HG03025 (cell line): ENCODE data around the gene MRPS7.
A peak's percentile ranks its signal among the peaks of the same experiment; 100 is the strongest.

Experiments used
- ATAC-seq: cut with Tn5 transposase; IDR thresholded peaks from one replicate; pipeline ENCODE4 v1.9.1; 2021; ENCODE audit warnings: mild to moderate bottlenecking, moderate library complexity; ENCODE audit not compliant: unreplicated experiment, low FRiP score

The MRPS7 gene

DNA sequence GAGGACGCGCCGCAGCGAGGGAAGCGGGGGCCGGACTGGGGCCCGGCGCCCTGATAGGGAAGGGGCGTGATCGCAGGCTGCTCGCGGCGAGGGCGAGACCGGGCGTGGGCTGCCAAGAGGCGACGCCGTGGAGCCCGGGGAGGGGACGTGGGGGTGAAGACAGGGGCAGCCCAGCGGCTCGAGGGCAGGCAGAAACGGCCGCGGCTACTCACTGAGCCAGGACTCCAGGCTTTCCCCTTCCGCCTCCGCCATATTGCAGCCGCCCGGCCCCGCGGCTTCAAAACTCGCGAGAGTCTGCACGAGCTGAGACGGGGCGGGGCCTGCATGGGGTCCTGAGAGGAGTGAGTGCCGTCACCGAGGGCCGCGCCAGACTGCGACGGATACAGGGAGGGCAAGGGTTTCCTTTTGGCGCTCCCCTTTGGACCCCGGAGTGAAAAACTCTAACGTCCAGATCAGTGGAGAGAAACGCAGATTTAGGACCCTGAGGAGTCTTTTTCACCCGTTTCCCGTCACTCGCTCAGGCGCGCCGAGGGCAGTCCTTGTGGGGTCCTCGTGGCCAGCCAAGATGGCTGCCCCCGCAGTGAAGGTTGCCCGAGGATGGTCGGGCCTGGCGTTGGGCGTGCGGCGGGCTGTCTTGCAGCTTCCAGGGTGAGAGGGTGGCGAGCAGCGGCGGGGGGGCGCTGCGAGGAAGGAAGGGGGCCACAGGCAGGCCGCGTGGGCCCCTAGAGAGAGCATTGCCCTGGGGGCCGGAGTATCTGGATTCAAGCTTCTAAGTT is at the start of gene MRPS7, which contains the start of gene GGA3:
Gene MRPS7, plus strand, starts transcription at position 544 of the 776 bp plus-strand sequence. Its CDS starts 22 bp downstream, at position 566.
Gene GGA3, minus strand, starts transcription at position 271 of the 776 bp plus-strand sequence. Its CDS starts 19 bp downstream, at position 252.
- ATAC-seq, result peak; percentile 86

DNA sequence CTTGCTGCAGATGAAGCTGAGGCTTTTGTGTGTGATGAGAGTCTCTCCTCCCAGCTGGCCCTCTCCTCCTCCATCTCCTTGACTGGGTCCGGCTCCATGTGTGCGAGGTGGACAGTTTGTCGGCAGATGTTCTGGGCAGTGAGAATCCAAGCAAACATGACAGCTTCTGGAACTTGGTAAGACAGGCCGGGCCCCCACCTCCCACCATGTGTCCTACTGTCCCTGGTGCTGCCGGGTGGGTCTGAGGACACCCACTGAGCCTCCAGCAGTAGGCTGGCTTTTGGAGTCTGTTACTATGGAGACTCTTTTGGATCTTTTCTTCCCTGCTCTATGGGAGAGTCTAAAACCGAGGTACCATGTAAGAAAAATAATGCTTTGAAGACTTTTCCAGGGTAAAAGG is 43.5 kb upstream of the MRPS7 start:
- ATAC-seq, result no peak

DNA sequence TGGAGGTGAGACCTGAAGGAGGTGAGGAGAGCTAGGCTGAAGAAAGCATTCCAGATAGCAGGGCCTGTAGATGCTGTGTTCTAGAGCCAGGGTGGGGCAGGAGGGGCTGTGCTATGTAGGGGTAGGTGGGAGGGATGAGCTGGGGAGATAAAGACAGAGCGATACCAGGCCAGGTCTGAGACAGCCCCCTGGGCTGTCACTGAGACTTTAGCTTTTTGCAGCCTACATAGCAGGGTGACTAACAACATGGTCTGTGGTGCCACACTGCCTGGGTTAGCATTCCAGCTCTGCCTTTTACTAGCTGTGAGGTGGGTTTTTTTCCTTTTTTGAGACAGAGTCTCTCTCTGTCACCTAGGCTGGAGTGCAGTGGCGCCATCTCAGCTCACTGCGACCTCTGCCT is 41.9 kb upstream of the MRPS7 start:
- ATAC-seq, result no peak

DNA sequence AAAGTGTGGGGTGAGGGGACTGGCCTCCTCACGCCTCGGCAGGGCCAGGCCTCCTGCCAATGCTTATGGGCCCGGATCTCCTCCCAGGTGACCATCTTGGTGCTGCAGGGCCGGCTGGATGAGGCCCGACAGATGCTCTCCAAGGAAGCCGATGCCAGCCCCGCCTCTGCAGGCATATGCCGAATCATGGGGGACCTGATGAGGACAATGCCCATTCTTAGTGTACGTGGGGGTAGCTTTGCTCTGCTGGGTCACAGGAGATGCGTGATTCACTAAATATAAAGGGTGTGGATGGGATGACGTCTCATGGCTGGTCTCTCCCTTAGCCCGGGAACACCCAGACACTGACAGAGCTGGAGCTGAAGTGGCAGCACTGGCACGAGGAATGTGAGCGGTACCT is 36.7 kb upstream of the MRPS7 start:
- no peak for ATAC-seq

DNA sequence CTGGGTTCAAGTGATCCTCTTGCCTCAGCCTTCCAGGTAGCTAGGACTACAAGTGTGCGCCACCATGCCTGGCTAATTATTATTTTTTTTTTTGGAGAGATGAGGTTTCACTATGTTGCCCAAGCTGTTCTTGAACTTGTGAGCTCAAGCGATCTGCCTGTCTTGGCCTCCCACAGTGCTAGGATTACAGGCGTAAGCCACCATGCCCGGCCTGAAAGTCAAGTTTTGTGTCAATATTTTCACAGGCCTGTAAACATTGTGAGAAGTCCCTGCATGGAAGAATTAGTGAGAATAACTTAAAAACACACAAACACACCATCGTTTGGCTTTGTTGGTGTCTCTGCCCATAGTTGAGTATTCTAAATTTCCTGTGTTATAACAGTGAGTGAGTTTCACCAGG is 34.0 kb upstream of the MRPS7 start:
- ATAC-seq, result no peak

DNA sequence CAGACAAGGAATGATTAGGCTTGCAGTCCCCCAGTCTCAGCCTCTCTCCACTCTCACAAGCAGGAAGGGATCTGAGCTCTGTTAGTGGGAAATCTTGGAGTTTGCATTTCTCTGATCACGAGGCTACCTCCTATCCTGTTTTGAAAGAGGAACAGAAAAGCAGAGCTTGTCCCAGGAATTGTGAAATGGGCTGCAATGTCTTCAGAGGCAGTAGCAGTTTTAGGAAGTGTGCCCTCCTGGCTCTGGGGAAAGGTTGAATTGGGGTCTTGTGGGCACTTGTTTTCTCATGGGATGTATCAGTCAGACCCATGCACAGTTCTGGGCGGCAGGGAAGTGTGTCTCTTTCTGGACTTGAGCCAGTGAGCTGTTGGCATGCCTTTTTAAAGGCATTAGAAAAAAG is 33.4 kb upstream of the MRPS7 start:
- ATAC-seq, result no peak

DNA sequence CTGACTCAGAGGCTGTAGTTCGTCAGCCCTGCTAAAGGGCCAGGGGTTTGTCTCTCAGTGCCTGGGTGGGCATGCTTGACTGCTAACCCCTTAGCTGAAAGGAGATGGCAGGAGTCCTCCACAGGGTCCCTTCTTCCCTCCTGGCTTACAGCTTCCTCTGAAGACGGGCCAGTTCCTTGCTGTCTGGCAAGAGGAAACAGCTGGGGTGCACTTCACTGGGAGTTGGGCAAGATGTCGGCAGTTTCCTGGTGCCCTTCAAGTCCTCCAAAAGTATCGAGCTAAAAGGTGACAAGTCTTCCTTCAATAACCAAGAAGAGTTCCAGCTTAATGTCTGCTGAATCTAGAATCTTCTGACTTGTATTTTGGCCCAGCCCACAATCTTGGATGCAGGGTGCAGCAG is 32.8 kb upstream of the MRPS7 start:
- no peak for ATAC-seq

DNA sequence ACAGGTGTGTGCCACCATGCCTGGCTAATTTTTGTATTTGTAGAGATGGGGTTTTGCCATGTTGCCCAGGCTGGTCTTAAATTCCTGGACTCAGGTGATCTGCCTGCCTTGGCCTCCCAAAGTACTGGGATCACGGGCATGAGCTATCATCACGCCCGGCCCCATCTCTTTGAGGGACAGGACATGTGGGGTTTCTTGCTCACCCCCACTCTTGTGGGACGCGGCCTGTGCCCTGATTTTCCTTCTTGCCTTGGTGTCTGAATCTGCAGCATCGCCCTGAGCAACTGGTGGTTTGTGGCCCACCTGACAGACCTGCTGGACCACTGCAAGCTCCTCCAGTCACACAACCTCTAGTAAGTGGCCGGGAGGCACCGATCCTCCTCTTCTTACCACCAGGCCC is 30.6 kb upstream of the MRPS7 start:
- ATAC-seq, result no peak

DNA sequence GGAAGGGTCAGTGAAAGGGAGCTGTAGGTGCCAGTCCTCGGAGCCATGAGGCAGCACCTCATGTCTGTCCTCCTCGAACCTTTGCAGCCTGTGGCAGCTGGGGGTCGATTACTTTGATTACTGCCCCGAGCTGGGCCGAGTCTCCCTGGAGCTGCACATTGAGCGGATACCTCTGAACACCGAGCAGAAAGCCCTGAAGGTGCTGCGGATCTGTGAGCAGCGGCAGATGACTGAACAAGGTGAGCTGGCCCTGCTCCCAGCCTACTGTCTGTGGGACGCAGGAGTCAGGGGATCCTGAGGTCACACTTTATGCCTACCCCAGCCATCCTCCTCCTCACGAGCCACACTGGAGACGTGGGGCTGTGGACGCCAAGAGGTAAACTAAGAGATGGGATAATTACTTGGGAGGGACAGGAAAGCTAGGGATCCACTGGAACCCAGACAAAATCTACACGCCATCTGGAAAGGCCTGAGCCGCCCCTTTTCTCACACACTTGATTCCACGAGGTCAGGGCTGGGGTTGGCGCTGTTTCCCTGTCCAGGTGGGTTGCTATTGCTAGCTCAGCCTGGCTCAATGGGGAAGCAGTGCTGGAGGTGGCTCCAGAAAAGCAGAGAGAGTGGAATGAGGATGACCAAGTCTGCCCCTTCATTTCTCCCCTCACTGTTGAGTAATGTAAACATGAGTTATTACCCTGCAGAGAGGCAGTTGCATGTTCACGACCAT is 29.8 kb upstream of the MRPS7 start:
- ATAC-seq, result no peak

DNA sequence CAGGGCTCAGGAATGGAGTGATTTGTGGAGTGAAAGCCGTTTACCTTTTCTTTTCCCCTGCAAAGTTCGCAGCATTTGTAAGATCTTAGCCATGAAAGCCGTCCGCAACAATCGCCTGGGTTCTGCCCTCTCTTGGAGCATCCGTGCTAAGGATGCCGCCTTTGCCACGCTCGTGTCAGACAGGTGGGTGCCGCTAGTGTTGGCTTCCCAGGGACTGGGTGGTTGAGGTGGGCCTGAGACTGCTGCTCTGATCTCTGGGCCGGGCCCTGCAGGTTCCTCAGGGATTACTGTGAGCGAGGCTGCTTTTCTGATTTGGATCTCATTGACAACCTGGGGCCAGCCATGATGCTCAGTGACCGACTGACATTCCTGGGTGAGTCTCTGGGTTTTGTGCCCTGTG is 28.9 kb upstream of the MRPS7 start:
- no peak for ATAC-seq

DNA sequence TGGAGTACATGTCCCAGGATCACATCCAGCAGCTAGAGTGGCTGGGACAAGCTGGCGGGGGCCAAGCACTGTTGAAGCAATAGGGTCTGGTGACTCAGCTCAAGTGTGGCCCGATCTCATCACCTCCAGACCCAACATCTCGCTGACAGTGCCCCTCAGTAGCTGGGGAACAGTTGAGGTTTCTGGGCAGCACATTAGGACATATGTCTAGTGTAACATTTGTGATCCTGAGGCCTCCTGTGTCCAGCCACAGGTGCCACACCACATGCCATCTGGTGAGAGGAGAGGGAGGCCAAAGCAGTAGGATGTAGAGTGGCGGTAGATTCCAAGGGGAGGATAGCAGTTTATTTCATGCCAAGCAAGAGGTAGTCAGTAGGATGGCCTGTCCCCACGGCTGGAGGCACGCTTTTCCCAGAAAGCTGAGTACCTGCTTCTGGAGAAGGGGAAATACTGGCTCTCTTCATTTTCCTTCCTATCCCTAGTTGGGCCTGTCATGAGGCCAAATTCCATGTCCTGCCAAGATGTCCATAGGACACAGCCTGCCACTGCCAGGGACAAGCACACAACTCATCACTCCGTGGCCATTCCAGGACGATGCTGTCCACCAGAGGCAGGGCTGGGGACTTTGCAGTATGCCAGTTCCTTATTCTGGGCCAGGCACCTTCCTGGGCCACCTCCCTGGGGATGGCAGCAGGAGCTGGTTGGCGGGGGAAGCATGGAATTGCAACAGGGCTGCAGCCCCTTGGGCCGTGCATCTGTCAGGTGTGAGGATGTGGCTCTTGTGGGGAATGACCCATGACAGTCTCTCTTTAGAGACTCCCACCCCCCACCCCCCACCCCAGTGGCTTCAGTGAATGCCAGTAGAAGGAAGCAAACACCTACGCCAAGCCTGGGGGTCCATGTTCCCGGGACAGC is 24.3 kb upstream of the MRPS7 start:
- no peak for ATAC-seq

DNA sequence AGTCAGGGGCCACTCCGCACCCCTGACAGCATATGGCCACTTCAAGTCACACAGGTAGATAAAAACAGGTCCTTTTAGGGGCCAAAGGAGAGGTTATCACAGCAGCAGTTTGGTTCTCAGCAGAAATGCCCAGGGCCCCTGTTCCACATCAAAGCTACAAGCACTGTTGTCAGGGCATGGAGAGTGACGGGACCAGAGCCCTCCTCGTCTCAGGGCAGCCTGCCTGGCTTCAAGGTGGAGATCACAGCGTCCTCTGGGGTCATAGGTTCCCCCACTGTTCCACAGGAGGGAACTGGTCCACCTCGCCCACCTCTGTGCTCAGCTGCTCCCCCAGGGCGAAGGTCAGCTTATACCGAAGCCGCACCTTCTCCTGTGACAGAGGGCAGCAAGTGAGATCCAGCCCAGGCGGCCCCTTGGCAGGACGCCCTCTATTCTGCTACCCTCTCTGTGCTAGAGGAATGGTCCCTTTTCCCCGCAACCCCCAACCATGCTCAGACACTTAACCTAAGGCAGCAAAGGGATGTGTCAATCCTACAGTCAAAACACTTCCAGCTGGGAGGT is 23.6 kb upstream of the MRPS7 start:
- no peak for ATAC-seq

DNA sequence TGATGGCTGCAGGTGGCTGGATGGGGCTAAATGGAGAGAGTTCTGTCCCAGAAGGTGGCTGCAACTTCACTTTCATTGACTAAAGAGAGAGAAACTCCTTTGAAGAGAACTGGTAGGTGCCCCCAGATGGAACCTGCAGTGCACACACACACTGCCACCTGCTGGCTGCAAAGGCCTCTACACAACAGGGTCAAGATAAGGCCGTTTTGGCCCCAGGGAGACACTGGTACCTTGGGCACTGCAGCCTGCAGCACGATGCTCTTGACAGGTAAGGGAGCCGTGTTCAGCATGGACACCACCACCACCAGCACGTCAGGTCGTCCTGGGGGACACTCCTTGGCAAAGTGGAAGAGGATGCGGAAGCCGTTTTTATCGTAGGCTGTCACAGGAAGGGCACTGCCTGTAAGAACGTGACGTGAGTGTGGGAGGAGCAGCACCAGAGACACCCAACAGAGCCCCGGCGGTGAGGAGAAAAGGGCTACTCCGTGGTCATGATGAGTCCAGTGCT is 22.9 kb upstream of the MRPS7 start:
- ATAC-seq, result no peak

DNA sequence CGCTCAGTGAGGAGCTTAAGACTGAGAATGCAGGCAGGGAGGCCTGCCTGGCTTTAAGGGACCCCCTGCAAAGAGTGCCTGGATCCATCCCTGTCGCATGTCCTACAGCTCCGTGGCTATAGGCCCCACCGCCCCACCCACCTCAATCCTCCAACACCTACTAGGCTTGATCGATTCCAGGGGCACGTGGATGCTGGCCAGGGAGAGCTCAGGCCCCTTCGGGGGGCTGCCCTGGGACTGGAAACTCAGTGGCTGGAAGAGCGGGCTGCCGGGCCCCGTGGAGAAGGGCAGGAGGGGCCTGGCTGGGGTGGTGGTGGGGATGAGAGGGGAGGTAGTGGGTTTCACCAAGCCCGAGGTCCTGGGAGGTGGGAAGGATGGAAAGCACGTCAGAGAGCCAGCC is 22.5 kb upstream of the MRPS7 start:
- no peak for ATAC-seq

DNA sequence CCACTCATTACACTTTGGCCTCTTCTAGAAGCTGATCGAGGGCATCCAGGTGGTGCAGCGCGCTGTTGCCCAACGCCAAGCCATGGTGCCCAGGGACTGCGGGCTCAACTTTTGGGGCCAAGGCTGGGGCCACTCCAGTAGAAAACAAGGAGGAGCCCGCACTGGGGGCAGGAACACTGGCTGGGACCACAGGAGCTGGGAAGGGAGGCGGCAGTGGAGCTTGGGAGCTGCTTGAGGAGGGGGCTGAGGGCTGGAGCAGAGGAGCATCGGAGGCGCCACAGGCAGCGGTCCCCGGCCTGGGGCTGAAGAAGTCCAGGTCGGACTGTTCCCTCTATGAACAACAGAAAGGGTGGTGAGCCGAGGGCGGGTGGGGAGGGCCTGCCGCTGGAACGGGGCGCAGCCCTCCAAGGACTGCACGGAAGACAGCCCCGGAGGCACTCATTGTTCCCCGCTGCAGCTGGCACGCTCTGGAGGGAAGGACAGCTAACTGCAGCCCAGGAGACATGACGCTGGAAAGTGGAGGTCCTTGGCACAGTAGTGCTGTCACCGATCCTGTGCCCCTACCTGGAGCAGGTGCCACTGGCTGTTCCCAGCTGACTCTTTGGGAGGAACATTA is 21.8 kb upstream of the MRPS7 start:
- ATAC-seq, result no peak

DNA sequence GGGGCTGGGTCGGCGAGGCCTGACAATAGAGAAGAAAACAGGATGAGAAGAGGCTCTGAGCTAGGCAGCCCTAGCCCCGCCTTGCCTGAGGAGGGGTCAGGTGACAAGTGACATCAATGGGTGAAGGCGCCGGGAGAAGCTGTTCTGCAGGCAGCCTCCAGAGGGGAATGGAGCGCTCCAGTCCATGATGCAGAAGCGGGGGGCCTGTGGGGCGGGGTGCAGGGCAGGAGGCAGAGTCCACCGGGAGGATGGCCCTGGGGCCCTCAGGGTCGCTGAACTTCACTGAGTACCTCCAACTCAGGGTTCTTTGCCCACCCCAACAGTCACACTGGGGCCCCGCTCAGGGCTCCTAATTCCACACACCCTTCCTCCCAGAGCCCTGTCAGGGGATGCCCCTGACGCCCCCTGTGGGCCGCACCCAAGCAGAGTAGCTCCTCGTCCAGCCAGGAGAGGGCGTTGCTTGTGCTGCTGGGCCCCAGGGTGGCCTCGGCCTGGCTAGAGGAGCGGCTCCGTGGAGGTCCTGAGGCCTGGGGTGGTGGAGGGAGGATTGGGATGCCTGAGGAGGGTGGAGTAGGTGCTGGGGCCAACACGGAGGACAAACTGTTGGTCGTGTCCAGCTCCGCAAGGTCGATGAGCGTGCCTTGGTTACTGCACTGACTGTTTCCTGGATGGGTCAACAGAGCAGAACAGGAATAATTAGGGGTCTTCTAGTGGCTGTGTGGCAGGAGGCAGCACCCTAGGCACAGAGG is 21.1 kb upstream of the MRPS7 start:
- ATAC-seq, result no peak

DNA sequence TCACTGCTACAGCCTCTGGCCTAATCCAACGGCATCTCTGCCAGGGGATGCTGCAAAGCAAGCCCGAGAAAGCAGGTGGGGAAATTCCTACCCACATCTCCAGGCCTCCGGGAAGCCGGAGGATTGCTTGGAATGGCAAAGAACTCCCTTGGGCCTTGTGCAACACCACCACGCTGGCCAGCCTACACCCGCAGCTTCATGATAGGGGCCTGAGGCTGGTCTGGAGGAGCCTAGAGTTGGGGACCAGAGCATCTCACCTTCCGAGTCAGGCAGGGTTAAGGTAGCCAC is 20.6 kb upstream of the MRPS7 start:
- no peak for ATAC-seq

DNA sequence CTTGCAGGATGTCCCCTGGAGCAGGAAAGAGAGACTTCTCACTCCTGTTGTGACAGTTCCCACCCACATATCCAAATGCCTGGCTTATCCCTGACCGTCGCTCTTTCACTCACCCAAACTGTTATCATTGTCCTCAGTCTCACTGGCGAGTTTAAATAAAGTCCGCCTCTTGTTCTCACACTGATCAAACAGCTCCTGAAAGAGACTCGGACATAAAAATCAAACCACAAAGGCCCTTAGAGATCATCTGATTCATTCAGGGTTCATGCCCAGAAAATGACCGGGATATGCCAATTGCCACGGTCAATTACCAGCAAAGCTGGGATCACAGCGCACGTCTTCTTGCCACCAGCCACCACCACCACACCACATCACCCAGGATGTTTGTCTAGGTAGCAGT is 20.2 kb upstream of the MRPS7 start:
- ATAC-seq, result no peak

DNA sequence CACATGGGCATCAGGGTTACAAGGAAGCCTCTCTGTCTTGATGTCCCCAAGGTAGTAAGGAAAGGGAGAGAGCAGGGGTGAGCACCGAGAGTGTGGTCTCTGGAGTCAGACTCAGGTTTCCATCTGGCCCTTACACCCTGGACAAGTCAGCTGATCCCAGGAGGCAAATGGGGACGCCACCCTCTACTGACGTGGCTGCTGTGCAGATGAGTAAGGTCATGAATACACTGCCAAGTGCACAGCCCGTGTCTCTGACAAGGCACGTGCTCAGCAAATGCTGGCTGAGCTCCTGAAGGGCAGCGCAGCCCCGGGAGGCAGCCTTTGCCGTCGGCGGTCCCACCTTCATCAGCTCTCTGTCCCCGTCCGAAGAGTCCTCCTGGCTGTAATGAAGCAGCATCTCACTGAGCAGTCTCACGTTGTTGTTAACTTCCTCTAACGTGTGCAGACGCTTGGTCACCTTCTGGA is 19.7 kb upstream of the MRPS7 start:
- no peak for ATAC-seq
